ENCODE measurements around the gene RAB31.

GRCh38 chr18:9708434-9709303 is 568 bp downstream of the RAB31 start:
- no peak for TF ChIP-seq CTCF (IDR thresholded peaks at IDR 0.05)
- no peak for TF ChIP-seq POLR2A (IDR thresholded peaks at IDR 0.05)

Measured in testis (tissue), 2 donors.